Measurements from ENCODE around the gene PLA2G4B. TPM values are rescaled to one million over a fixed set of nuclear protein-coding genes. Genes with fewer than 3 reads are reported as not detected.

PLA2G4B gene
- total and polyA plus RNA-seq, 9 of the 15 experiments (the other 6 are each of a cell fraction or from before 2014, with no cell fraction given) = 0.07 to 6.1 (median 2.8) TPM

- DNase-seq (ENCODE audit: extremely low read depth in 1 of 4, low spot score in 3 of 4) = peak; percentile 33 to 68 (median 60)
- ChIA-PET POLR2A (interaction anchor here (0.7 to 1.0 kb wide), 2 partner anchors 52 to 76 kb away, joined by 4 to 5 read pairs; no protein-coding TSS in a partner anchor), CTCF (ENCODE audit: low intra/inter-chr PET ratio) (no interaction called here)
- peak overlapping the region in 1 of 2 experiments; percentile 45; a peak in 1 of 4 replicates for H3K9ac ChIP-seq (ENCODE audit: insufficient read depth in 1 of 2, low read depth in 2 of 2, low read length in 2 of 2)
- peaks cover 16% of the 10 kb centered on the region; the same call in 1 of the 2 replicates for H4K20me1 ChIP-seq (replicated peaks; ENCODE audit: control insufficient read depth, insufficient read depth, low read length)
- intact Hi-C loops (cut with micrococcal nuclease) (no loop called here), in situ Hi-C loops (cut with MboI) (no loop called here)
- no peak overlapping the region for H3K4me2 ChIP-seq (ENCODE audit: insufficient read depth, low read length)
- no peaks in the 10 kb centered on the region for H3K9me3 ChIP-seq (replicated peaks; ENCODE audit: control insufficient read depth, insufficient read depth, low read depth, low read length)
- no peaks in the 10 kb centered on the region for H3K9me1 ChIP-seq (ENCODE audit: control insufficient read depth, insufficient read depth, low read length)
- ATAC-seq = peak; percentile 42
- H3K36me3 ChIP-seq (ENCODE audit: control insufficient read depth, insufficient read depth, low read length) = no peaks in the 10 kb centered on the region
- FAIRE-seq = no peak
- no peak for TF ChIP-seq E2F1 (CRISPR knock-in tag; IDR thresholded peaks at IDR 0.05)
- no peak for TF ChIP-seq BRCA1 (IDR thresholded peaks at IDR 0.05)
- TF ChIP-seq BRCA1 (CRISPR knock-in tag; IDR thresholded peaks at IDR 0.05) = no peak
- no peak for TF ChIP-seq SOX6 (IDR thresholded peaks at IDR 0.05)
- TF ChIP-seq RFX5 (IDR thresholded peaks at IDR 0.05; ENCODE audit: low read depth, low read length) = no peak
- TF ChIP-seq CTCF (IDR thresholded peaks at IDR 0.05 in 2 of 3, conservative IDR thresholded peaks at IDR 0.05 in 1 of 3; ENCODE audit: insufficient read depth in 2 of 3, low read depth in 1 of 3, low read length in 3 of 3) = peak; percentile 30 to 89 (median 36); a peak in 4 of 6 replicates
- TF ChIP-seq ZNF24 (IDR thresholded peaks at IDR 0.05) = no peak
- TF ChIP-seq FOSL1 (tag; conservative IDR thresholded peaks at IDR 0.05) = no peak
- TF ChIP-seq STAT6 (CRISPR knock-in tag; IDR thresholded peaks at IDR 0.05) = no peak
- no peak for TF ChIP-seq ZFX (CRISPR knock-in tag; IDR thresholded peaks at IDR 0.05)
- TF ChIP-seq ZBTB7A (IDR thresholded peaks at IDR 0.05; ENCODE audit: borderline replicate concordance, control insufficient read depth, low read depth, low read length) = peak; percentile 37; the same call in 1 of the 2 replicates
- TF ChIP-seq DIDO1 (tag; IDR thresholded peaks at IDR 0.05; ENCODE audit: low read depth) = no peak
- no peak for TF ChIP-seq ARID2 (IDR thresholded peaks at IDR 0.05)
- TF ChIP-seq TFAM (CRISPR knock-in tag; conservative IDR thresholded peaks at IDR 0.05) = no peak
- TF ChIP-seq PML (IDR thresholded peaks at IDR 0.05; ENCODE audit: low read length) = no peak
- H2AFZ ChIP-seq (ENCODE audit: low read depth, low read length) = no peak overlapping the region
- H3K27me3 ChIP-seq (ENCODE audit: control insufficient read depth in 2 of 2, insufficient read depth in 2 of 2, low read length in 2 of 2) = peaks cover 44 to 92% of the 10 kb centered on the region in 2 experiments; a peak in 4 of 5 replicates
- no peak overlapping the region for H3K27ac ChIP-seq (ENCODE audit: extremely low read depth, low read depth, low read length)
- 6% methylated on average over 13 of the region's 13 CpGs for whole genome bisulfite sequencing (ENCODE audit: insufficient coverage, low coverage, missing lambda C conversion rate)
- no peaks in the 10 kb centered on the region for H3K79me2 ChIP-seq (ENCODE audit: control insufficient read depth, insufficient read depth, low read length)
- peaks cover 2 to 35% of the 10 kb centered on the region in 2 experiments; a peak in 3 of 5 replicates for H3K4me1 ChIP-seq (replicated peaks in 1 of 2; ENCODE audit: control insufficient read depth in 2 of 2, insufficient read depth in 2 of 2, low read length in 2 of 2)
- no TSS peak for BruUV-seq (replicated peaks)
- H3K4me3 ChIP-seq = no peak overlapping the region
These were observed 39.1 kb downstream of the PLA2G4B start for GRCh38 chr15:41877631-41878354.

Data from K562 (cell line).